ENCODE data around the gene ABRAXAS1. TPM values are rescaled to one million over a fixed set of nuclear protein-coding genes. Genes with fewer than 3 reads are reported as not detected.

Gene ABRAXAS1
- total RNA-seq, 3 donors from 2014 or later, result 7.7 to 14.8 (median 10.0) TPM

DNA sequence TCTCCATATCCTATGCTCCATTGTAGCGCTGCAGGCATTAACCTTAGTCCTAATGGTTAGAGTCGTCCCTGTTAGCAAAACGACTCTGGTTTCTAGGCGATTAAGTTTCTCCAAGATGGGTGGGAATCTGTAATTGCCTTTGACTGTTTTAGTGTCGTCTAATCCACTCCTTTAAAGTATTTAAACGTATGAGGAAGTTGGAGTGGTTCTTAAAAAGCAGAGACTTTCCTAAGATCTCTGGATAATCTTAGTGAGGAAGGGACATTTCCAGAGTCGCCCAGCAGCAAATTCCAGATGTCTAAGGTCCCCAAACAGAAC, 28.8 kb downstream of the ABRAXAS1 start:
- intact Hi-C loops (cut with DNase I, micrococcal nuclease), result no loop called here
- TF ChIP-seq, protein P1, sequence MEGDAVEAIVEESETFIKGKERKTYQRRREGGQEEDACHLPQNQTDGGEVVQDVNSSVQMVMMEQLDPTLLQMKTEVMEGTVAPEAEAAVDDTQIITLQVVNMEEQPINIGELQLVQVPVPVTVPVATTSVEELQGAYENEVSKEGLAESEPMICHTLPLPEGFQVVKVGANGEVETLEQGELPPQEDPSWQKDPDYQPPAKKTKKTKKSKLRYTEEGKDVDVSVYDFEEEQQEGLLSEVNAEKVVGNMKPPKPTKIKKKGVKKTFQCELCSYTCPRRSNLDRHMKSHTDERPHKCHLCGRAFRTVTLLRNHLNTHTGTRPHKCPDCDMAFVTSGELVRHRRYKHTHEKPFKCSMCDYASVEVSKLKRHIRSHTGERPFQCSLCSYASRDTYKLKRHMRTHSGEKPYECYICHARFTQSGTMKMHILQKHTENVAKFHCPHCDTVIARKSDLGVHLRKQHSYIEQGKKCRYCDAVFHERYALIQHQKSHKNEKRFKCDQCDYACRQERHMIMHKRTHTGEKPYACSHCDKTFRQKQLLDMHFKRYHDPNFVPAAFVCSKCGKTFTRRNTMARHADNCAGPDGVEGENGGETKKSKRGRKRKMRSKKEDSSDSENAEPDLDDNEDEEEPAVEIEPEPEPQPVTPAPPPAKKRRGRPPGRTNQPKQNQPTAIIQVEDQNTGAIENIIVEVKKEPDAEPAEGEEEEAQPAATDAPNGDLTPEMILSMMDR (IDR thresholded peaks at IDR 0.05), result no peak
- DNase-seq, result no peak
- H3K36me3 ChIP-seq (ENCODE audit: low read depth), result peaks cover 3% of the 10 kb centered on the region
- peak overlapping the region; percentile 77 for H3K4me3 ChIP-seq
- peaks cover 6% of the 10 kb centered on the region for H3K4me1 ChIP-seq (ENCODE audit: low read depth)
- no peaks in the 10 kb centered on the region for H3K9me3 ChIP-seq
- ATAC-seq, result no peak

DNA sequence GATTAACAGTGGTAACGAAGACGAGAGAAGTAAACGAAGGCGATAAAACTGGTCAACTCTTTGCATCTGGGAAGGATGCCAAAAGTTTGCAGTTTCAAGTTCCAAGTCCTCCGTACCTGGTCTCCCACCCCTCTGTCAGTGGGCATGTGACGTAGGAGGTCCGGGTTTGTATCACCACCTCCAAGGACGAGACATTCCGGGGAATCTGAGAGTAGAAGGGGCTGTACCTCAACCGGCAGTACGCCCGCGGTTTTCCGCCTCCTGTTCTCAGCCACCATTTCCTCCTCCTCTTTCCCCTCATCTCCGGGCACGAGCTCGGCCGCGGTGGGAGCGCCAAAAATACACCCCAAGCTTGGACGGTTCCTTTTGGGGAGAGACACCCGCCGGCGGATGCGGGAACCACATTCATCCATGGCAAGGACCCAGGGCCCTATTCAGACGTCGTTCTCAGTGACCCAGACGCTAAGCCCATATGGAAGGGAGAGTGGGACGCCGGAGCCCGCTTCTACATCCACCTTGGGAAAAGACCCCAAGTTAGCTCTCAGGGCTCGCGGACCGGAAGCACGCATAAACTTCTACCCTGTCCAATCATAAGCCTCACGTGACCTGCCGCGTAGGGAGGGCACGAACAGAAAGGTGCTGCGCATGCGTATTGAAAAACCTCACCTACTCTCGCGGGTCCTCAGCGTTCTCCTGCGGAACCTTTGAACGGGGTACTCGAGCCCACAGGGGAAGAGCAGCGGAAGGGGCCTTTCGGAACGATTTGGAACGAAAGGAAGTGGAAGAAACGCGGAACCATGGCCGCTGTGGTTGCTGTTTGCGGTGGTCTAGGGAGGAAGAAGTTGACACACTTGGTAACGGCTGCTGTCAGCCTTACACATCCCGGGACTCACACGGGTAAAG, 29.4 kb downstream of the ABRAXAS1 start, which contains the start of the genes HELQ and MRPS18C:
TSS of gene HELQ (minus strand) at position 543 of the 903 bp plus-strand sequence. CDS start at position 413, 130 bp downstream.
TSS of gene MRPS18C (plus strand) at position 778 of the 903 bp plus-strand sequence. CDS start at position 798, 20 bp downstream.
- intact Hi-C loops (cut with DNase I, micrococcal nuclease), result no loop called here
- Histone ChIP-seq H3K4me1 (ENCODE audit: low read depth) (peaks cover 6% of the 10 kb centered on the region), H3K9me3 (no peaks in the 10 kb centered on the region), H3K4me3 (peak within 1 kb of the TSS; percentile 77), H3K36me3 (ENCODE audit: low read depth) (no peaks in the 10 kb centered on the region)
- TF ChIP-seq, protein P1 (IDR thresholded peaks at IDR 0.05), result no peak
- DNase-seq, result peak; percentile 93 to 97 (median 97)
- peak; percentile 98 for ATAC-seq

DNA sequence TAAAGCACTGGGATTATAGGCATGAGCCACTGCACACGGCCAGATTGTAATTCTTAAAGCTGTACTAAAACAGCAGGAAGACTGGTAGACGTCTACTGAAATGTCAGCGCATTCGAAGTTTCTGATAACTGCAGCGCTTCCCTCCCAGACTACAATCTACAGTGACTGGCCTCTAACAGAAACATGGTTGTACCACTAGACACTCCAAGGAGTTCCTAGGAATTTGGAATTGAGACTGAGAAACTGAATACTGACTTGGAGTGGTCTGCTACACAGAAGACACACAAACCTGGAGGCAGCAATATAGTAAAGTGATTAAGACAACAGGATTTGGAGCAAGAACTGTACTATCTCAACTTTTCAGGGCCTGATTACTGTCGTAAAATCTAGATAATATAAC, 30.2 kb downstream of the ABRAXAS1 start:
- no peak for ATAC-seq
- intact Hi-C loops (cut with DNase I, micrococcal nuclease), result no loop called here
- peak in 1 of 3 donors; percentile 8 for DNase-seq

DNA sequence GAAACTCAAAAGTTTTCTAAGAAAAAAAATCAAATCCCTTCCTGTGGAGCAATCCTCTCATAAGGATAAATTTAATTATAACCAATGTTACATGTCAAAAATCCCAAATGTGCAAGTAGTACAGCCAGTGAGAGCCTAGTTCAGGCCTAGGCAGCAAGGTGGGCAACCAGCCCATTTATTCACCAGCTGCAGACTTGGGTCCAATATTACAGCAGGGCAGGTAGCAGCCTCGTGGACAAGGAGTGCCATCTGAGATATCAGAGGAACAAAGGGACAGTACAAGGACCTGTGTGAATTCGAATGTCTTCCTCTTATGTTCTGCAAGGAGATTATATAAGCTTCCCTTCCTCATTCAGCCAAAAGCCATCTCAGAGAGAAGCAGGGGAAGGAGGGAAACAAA, 35.9 kb downstream of the ABRAXAS1 start:
- no peaks in the 10 kb centered on the region for H3K4me1 ChIP-seq (ENCODE audit: low read depth)
- ATAC-seq, result no peak
- H3K4me3 ChIP-seq, result no peak overlapping the region
- no peaks in the 10 kb centered on the region for H3K36me3 ChIP-seq (ENCODE audit: low read depth)
- intact Hi-C loops (cut with DNase I, micrococcal nuclease), result no loop called here
- TF ChIP-seq, protein P1 (IDR thresholded peaks at IDR 0.05), result no peak
- no peaks in the 10 kb centered on the region for H3K9me3 ChIP-seq
- DNase-seq, result no peak

More for the DNA sequence above, 30.2 kb downstream of the ABRAXAS1 start:
- no peaks in the 10 kb centered on the region for H3K9me3 ChIP-seq
- H3K4me1 ChIP-seq (ENCODE audit: low read depth), result peaks cover 6% of the 10 kb centered on the region
- TF ChIP-seq, protein P1 (IDR thresholded peaks at IDR 0.05), result no peak
- H3K36me3 ChIP-seq (ENCODE audit: low read depth), result no peaks in the 10 kb centered on the region
- peak overlapping the region; percentile 77 for H3K4me3 ChIP-seq

DNA sequence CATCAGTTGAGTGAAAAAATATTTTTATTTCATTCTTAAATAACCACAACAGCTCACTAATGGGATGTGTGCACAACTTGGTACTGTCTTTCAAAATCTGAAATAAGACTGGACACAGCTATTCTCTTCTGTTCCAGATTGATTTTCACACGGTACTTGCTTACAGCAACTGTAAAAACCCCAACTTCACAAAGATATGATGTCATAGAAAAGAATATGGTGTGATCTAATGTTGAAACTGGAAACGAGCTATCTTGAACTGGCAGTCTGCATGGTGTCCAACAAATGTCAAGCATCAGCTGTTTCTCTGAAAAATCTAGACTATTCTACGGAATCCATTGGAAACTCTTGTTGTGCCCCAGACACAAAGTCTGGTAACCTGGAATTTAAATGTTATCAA, 44.0 kb downstream of the ABRAXAS1 start:
- intact Hi-C loops (cut with DNase I, micrococcal nuclease), result no loop called here
- no peaks in the 10 kb centered on the region for H3K36me3 ChIP-seq (ENCODE audit: low read depth)
- no peak overlapping the region for H3K4me3 ChIP-seq
- ATAC-seq, result no peak
- H3K9me3 ChIP-seq, result no peaks in the 10 kb centered on the region
- TF ChIP-seq, protein P1 (IDR thresholded peaks at IDR 0.05), result no peak
- no peaks in the 10 kb centered on the region for H3K4me1 ChIP-seq (ENCODE audit: low read depth)
- DNase-seq, result no peak
